Spleen (tissue), 11 donors: ENCODE data around the gene KCNK4. TPM values are rescaled to one million over a fixed set of nuclear protein-coding genes. Genes with fewer than 3 reads are reported as not detected.
A peak's percentile ranks its signal among the peaks of the same experiment; 100 is the strongest.

Experiments used
- DNase-seq: peaks from one replicate; pipeline ENCODE4 v3.0.0-alpha.2; 2020
- H3K27ac ChIP-seq, 8 donors: fragments of 200-600 bp; sonication (generic) in 7 of 8; 1 replicate in 4 of 8; 2 replicates in 4 of 8; pipeline versions ENCODE4 v1.5.0 to v1.8.0; 2016 to 2021; ENCODE audit warnings: inconsistent platforms in 4 of 8, mild to moderate bottlenecking in 4 of 8, moderate library complexity in 1 of 8
- H3K27me3 ChIP-seq, 7 donors: fragments of 200-600 bp; sonication (generic) in 6 of 7; replicated peaks in 1 of 7; 1 replicate in 4 of 7; 2 replicates in 3 of 7; pipeline versions ENCODE4 v1.5.0 to v1.8.0; 2016 to 2021; ENCODE audit warnings: inconsistent platforms in 3 of 7, mild to moderate bottlenecking in 1 of 7
- H3K36me3 ChIP-seq, 6 donors: fragments of 200-600 bp; sonication (generic) in 5 of 6; 1 replicate in 4 of 6; 2 replicates in 2 of 6; pipeline versions ENCODE4 v1.5.0 to v1.8.0; 2016 to 2021; ENCODE audit warnings: inconsistent platforms in 2 of 6
- H3K4me1 ChIP-seq, 6 donors: fragments of 200-600 bp; sonication (generic) in 5 of 6; 1 replicate in 3 of 6; 2 replicates in 3 of 6; pipeline versions ENCODE4 v1.5.0 to v1.8.0; 2016 to 2021; ENCODE audit warnings: inconsistent platforms in 3 of 6
- H3K4me3 ChIP-seq, 8 donors: fragments of 200-600 bp; sonication (generic) in 7 of 8; 1 replicate in 4 of 8; 2 replicates in 4 of 8; pipeline versions ENCODE4 v1.5.0 to v1.8.0; 2016 to 2021; ENCODE audit warnings: inconsistent platforms in 4 of 8, mild to moderate bottlenecking in 4 of 8, moderate library complexity in 2 of 8
- H3K9me3 ChIP-seq, 8 donors: fragments of 200-600 bp; sonication (generic) in 7 of 8; 1 replicate in 4 of 8; 2 replicates in 4 of 8; pipeline versions ENCODE4 v1.5.0 to v1.8.0; 2016 to 2021; ENCODE audit warnings: inconsistent platforms in 4 of 8
- CTCF ChIP-seq, 11 experiments: fragments of 200-600 bp in 7 of 11; fragments of 450-650 bp in 4 of 11; sonication (generic) in 4 of 11; IDR thresholded peaks in 8 of 11; conservative IDR thresholded peaks in 3 of 11; 1 replicate in 7 of 11; 2 replicates in 4 of 11; pipeline versions ENCODE4 v1.4.0 to v1.8.0; 2016 to 2021; ENCODE audit warnings: antibody characterized with exemption in 11 of 11, inconsistent platforms in 4 of 11, mild to moderate bottlenecking in 1 of 11
- POLR2A ChIP-seq, 3 donors: fragments of 450-650 bp; IDR thresholded peaks; one replicate each; pipeline ENCODE4 v1.5.1; 2017; ENCODE audit warnings: antibody characterized with exemption in 3 of 3, mild to moderate bottlenecking in 1 of 3
- POLR2AphosphoS5 ChIP-seq, 3 donors: sonication (generic); formaldehyde crosslinking; IDR thresholded peaks; one replicate each; pipeline ENCODE4 v1.5.1; 2017; ENCODE audit warnings: antibody characterized with exemption in 3 of 3
- WGBS, 5 donors: extraction: QIAGEN DNeasy Blood & Tissue Kit in 3 of 5; methylation state at CpG; one replicate each; pipeline versions ENCODE4 v1.1.5 to v1.1.7; 2013 to 2018; 5-methylcytosine and 5-hydroxymethylcytosine counted together
- intact Hi-C: fragments of 100-400 bp; cut with DNase I; formaldehyde crosslinking; loops from one replicate; pipeline ENCODE4 v1.15.0; 2023; ENCODE audit warnings: low total_unique reads
- polyA plus RNA-seq, 3 donors: library from polyadenylated mRNA; stranded (reverse); fragments of 200-250 nt; gene quantifications; one replicate each; pipeline ENCODE4 v1.2.1, GENCODE V29; 2013
- total RNA-seq, 7 donors: library from RNA; depleted of rRNA in 3 of 7; stranded (reverse); fragments of >200 nt in 3 of 7; fragmentation: NEBNext Ultra II Directional in 4 of 7; extraction: Animal tissue kit (Norgen Biotek cat#: 25700) in 4 of 7; gene quantifications; one replicate each; pipeline versions ENCODE4 v1.1.0 to v1.2.1, GENCODE V29; 2016 to 2021
- donor health status: healthy with polysubstance abuse.
- donor health status: DM: no; HTN: no; CAD: no; lungs with moderate emphysema.
- donor health status: DM: no; HTN: no; CAD: no.
- donor health status: Bipolar disorder and iron deficiency.
- donor health status: healthy.
- donor health status: DM: no; HTN: no; CAD: no.
- donor health status: DM: yes; HTN: yes; CAD: no.

The KCNK4 gene
- total and polyA plus RNA-seq, 10 donors = 0.06 to 0.77 (median 0.35) TPM; not detected in 5

GRCh38 chr11:64256300-64256699 is 34.8 kb upstream of the KCNK4 start:
- DNase-seq = peak; percentile 72
- no peaks in the 10 kb centered on the region for H3K27me3 ChIP-seq
- no peak overlapping the region for H3K4me3 ChIP-seq
- 82 to 93% (median 88%) methylated on average over 14 to 15 of the region's 15 CpGs for WGBS, 5 donors
- intact Hi-C loops = no loop called here
- peaks cover 6 to 41% (median 28%) of the 10 kb centered on the region in 6 donors for H3K4me1 ChIP-seq
- H3K9me3 ChIP-seq = no peaks in the 10 kb centered on the region
- TF ChIP-seq CTCF (IDR thresholded peaks at IDR 0.05 in 8 of 11, conservative IDR thresholded peaks at IDR 0.05 in 3 of 11) (no peak), POLR2A (IDR thresholded peaks at IDR 0.05) (no peak)
- H3K27ac ChIP-seq = no peak overlapping the region
- H3K36me3 ChIP-seq = peaks cover 0 to 72% (median 42%) of the 10 kb centered on the region in 6 donors

DNA sequence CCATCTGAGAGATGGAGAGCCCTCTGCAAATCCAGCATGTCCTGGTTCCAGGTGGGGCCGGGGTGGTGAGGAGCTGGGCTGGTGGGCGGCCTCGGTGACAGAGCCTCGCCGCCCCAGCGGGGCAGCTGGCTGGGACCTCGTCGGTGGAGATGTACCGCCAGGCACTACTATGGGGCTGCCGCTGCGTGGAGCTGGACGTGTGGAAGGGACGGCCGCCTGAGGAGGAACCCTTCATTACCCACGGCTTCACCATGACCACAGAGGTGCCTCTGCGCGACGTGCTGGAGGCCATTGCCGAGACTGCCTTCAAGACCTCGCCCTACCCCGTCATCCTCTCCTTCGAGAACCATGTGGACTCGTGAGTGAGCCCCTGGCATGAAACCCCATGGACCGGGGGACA is 32.7 kb upstream of the KCNK4 start:
- intact Hi-C loops = no loop called here
- no peak for TF ChIP-seq POLR2A (IDR thresholded peaks at IDR 0.05)
- TF ChIP-seq CTCF (IDR thresholded peaks at IDR 0.05 in 8 of 11, conservative IDR thresholded peaks at IDR 0.05 in 3 of 11) = no peak
- TF ChIP-seq POLR2AphosphoS5 (IDR thresholded peaks at IDR 0.05) = no peak
- H3K9me3 ChIP-seq = no peaks in the 10 kb centered on the region
- H3K4me1 ChIP-seq = peaks cover 0 to 23% (median 10%) of the 10 kb centered on the region in 6 donors
- no peak overlapping the region for H3K4me3 ChIP-seq
- 84 to 93% (median 90%) methylated on average over 9 to 24 of the region's 24 CpGs for WGBS, 5 donors
- H3K27me3 ChIP-seq = no peaks in the 10 kb centered on the region
- no peak for DNase-seq
- peaks cover 0 to 93% (median 58%) of the 10 kb centered on the region in 6 donors for H3K36me3 ChIP-seq
- H3K27ac ChIP-seq = no peak overlapping the region

GRCh38 chr11:64258946-64259532 is 32.1 kb upstream of the KCNK4 start:
- H3K4me1 ChIP-seq = peaks cover 0 to 16% (median 5%) of the 10 kb centered on the region in 6 donors
- H3K9me3 ChIP-seq = no peaks in the 10 kb centered on the region
- H3K27me3 ChIP-seq = no peaks in the 10 kb centered on the region
- H3K27ac ChIP-seq = no peak overlapping the region
- H3K36me3 ChIP-seq = peaks cover 0 to 100% (median 65%) of the 10 kb centered on the region in 6 donors
- peak in 1 of 3 donors; percentile 7 for TF ChIP-seq POLR2AphosphoS5 (IDR thresholded peaks at IDR 0.05)
- TF ChIP-seq CTCF (IDR thresholded peaks at IDR 0.05 in 8 of 11, conservative IDR thresholded peaks at IDR 0.05 in 3 of 11) = no peak
- no peak for TF ChIP-seq POLR2A (IDR thresholded peaks at IDR 0.05)
- no peak overlapping the region for H3K4me3 ChIP-seq
- DNase-seq = peak; percentile 73
- 91 to 97% (median 94%) methylated on average over 18 to 32 of the region's 32 CpGs for WGBS, 5 donors
- intact Hi-C loops = no loop called here

- Histone ChIP-seq H3K4me1 (peaks cover 0 to 10% (median 3%) of the 10 kb centered on the region in 6 donors), H3K27me3 (no peaks in the 10 kb centered on the region), H3K27ac (no peak overlapping the region), H3K4me3 (no peak overlapping the region), H3K9me3 (no peaks in the 10 kb centered on the region), H3K36me3 (peaks cover 0 to 100% (median 68%) of the 10 kb centered on the region in 6 donors)
- intact Hi-C loops = no loop called here
- no peak for TF ChIP-seq POLR2AphosphoS5 (IDR thresholded peaks at IDR 0.05)
- TF ChIP-seq CTCF (IDR thresholded peaks at IDR 0.05 in 8 of 11, conservative IDR thresholded peaks at IDR 0.05 in 3 of 11) = no peak
- no peak for TF ChIP-seq POLR2A (IDR thresholded peaks at IDR 0.05)
- no peak for DNase-seq
- WGBS, 5 donors = 63 to 84% (median 77%) methylated on average over 4 of the region's 4 CpGs
These were observed 31.5 kb upstream of the KCNK4 start for GRCh38 chr11:64259533-64260067.
